GM12874 (cell line): ENCODE measurements around the gene KAZN.

Experiments used
- TF ChIP-seq, protein P1 (sequence below): IDR thresholded peaks from 2 replicates; pipeline ENCODE4 v1.5.1; 2011; ENCODE audit warnings: low read depth, mild to moderate bottlenecking, control low read depth, low read length, moderate library complexity; ENCODE audit not compliant: insufficient read depth

The KAZN gene

DNA sequence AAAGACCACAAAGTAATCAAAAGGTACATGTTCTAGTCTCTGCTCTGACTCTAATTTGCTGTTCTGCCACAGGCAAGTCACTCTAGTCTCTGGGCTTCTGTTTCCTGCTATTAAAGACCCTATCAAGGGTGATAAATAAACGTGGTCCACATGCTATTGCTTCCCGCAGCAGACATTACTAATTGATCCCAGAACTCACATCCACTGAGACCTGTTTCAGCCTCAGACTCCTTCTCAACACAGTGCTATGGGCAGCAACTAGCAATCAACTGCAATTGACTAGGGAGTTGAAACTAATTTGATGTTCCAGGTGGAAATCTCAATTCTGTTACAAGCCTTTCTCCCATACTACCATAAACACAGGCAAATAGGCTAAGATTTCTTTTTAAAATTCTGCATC, 150.5 kb downstream of the KAZN start:
- TF ChIP-seq, protein P1, sequence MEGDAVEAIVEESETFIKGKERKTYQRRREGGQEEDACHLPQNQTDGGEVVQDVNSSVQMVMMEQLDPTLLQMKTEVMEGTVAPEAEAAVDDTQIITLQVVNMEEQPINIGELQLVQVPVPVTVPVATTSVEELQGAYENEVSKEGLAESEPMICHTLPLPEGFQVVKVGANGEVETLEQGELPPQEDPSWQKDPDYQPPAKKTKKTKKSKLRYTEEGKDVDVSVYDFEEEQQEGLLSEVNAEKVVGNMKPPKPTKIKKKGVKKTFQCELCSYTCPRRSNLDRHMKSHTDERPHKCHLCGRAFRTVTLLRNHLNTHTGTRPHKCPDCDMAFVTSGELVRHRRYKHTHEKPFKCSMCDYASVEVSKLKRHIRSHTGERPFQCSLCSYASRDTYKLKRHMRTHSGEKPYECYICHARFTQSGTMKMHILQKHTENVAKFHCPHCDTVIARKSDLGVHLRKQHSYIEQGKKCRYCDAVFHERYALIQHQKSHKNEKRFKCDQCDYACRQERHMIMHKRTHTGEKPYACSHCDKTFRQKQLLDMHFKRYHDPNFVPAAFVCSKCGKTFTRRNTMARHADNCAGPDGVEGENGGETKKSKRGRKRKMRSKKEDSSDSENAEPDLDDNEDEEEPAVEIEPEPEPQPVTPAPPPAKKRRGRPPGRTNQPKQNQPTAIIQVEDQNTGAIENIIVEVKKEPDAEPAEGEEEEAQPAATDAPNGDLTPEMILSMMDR: no peak

DNA sequence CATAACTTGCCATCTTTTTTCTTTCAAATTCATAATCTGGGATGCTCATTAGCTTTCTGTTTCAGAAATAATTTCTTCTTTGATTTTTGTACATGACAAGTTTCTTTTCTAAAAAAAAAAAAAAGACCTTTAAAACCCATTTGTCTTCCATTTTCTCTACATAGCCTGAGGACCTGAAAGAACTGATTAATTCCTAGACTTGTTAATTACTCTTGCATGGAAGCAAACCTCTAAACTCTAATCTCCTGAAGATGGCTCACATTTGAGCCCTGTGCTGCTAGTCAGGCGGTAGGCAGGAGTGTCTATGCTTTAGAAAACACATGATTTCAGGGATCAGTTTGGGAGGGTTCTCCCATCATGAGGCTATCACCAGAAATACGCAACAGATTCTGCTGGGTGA, 152.0 kb downstream of the KAZN start:
- TF ChIP-seq, protein P1: no peak

DNA sequence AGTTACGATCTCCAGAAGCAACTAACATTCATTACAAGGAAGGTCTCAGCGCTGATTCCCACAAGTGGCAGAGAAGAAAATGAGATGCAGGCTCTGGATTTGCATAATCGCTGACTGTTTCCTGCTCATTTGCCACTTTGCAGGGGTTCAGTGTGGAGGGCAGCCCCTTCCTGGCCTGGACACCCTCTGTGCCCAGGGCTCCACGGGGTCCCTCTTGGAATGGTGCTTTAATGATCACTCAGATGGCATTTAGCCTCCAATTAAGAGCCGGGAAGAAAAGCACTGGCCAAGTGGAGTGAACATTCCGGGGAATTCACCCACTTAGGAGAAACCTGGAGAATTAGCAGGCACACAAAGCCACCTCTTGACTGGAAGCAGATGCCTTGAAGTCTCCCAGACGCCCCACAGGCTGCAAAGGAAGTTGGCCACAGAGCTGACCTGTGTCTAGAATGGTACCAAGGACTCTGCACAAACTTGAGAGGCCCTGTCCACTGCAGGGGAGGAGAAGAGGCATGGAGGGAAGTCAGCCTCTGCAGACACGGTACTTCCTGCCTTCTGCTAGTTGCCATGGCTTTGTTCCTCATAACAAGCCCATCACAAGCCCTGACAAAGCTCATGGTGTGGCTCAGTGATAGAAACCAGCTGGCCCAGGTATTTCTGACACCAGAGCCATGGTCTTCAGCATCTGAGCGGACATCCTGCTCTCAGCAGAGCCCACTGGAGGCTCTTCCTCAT, 157.2 kb downstream of the KAZN start:
- TF ChIP-seq, protein P1: no peak

DNA sequence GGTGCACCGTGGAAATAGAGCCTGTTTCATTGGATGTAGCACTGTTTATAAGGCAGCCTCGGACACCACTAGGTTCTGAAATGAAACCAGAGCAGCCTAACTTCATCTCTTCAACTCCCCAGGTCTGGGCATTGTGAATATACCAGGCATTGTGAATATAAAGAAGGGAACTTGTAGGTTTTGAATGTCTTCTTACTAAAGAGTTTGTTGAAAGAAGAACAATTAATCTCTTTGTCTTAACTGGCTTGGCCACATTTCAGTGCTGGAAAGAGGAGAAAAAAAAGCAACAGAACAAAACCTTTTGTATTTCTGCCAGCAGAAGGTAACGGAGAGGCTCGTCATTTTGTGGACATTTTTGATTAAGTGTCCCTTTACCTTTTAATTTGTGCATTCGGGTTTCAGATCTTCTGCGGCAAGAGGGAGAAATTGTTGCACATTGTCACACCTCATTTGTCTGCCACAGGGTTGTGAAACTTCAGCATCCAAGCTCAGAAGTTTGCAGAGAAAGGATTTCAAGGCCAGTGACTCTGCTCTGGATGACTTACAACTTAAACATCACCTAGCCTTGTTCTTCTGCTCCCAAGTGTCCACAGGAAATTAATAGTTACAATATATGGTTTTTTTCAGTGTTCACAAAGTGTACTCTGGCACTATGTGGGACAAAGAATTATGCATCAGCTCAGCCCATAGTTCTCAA, 158.3 kb downstream of the KAZN start:
- TF ChIP-seq, protein P1: no peak

DNA sequence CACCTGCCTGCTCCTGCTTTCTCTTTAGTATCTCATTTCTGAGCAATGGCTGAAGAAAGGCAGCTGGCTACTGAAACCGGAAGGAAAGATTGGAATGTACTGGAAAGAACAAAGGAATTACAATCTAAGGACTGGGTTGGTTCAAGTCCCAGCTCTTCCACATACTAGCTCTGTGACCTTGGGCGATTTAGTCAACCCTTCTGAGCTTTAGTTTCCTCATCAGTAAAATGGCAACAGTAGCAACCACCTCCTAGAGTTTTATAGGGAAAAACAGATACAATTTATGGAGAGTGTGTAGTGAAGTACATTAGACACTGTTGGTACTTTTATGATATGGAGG, 158.8 kb downstream of the KAZN start:
- TF ChIP-seq, protein P1: no peak

DNA sequence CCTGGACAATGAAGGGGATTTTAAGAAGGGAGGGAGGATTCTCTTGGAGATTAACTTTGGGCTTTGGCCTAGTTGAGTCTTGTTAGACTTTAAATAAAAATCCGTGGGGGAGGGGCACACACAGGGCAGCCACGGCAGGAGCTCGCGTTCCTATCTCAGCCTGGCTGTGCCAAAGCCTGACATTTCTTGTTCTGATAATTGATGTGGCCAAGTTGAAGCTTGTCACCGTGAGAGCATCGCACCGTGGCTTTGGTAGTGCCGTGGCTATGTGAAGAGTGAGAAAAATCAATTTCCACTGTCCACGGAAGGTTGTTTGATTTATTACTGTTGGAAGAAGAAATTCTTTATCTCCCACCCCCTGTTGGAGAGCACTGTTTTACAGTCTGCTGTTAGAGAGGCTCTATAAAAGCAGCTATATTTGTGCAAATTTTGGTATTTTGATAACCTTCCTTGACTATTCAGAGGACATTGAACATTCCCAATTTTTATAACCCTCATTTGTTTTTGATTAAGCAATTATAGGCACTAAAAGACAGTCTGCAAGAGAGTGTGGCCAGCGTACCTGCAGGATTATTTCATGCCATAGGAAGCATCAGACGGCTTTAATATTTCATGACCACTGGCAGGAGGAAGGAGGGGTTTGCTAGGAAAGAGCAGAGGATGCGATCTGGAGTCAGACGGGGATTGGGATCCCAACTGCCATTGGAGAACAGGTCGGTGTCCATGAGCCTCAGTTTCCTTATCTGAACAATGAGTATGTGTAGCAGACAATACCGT, 160.7 kb downstream of the KAZN start:
- TF ChIP-seq, protein P1: no peak

DNA sequence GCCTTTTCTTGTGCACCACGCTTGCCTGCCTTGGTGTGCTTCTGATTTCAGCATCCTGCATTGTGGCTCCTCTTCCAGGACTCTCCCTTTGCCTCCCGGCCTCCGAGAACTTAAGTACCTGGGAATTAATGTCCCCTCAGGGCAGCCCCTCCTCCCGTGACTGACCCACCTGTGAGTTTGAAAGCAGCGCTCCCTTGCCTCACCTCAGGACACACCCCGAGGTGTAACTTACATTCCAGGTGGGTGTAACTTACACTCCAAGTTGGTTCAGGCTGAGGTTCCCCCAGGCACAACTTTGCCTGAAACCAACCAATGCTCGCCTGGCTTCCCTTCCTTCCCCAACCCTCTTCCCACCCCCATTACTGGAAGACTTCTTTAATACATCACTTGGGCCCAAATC, 161.4 kb downstream of the KAZN start:
- TF ChIP-seq, protein P1: no peak
